GM21529 (cell line): ENCODE data around the gene PCDHGA7.
"Not testable (repeated sequence)": the region's sequence is repeated elsewhere in the genome, so short reads cannot be mapped to it uniquely, and the experiment has no call there.

Experiments used
- ATAC-seq: cut with Tn5 transposase; IDR thresholded peaks from one replicate; pipeline ENCODE4 v1.9.1; 2021; ENCODE audit not compliant: unreplicated experiment

The PCDHGA7 gene

GRCh38 chr5:141422742-141423291, 40.3 kb downstream of the PCDHGA7 start:
- no peak for ATAC-seq

- ATAC-seq: no peak
Measured at GRCh38 chr5:141427783-141428426, 45.4 kb downstream of the PCDHGA7 start.

GRCh38 chr5:141430332-141431113, 48.0 kb downstream of the PCDHGA7 start, which contains the start of gene PCDHGA12:
Gene PCDHGA12 (plus strand): TSS chr5:141430507. CDS start chr5:141430760, 253 bp downstream.
- ATAC-seq: peak; percentile 93

GRCh38 chr5:141431286-141431685, 48.7 kb downstream of the PCDHGA7 start:
- peak; percentile 32 for ATAC-seq

- ATAC-seq: not testable (repeated sequence)
Measured at GRCh38 chr5:141432308-141432707, 49.8 kb downstream of the PCDHGA7 start.

- not testable (repeated sequence) for ATAC-seq
Measured at GRCh38 chr5:141432726-141433125, 50.2 kb downstream of the PCDHGA7 start.

- ATAC-seq: no peak
Measured at GRCh38 chr5:141434006-141434405, 51.5 kb downstream of the PCDHGA7 start.
